CD4-positive, alpha-beta T cell treated with Interleukin-15 for 4 hours (primary cell): ENCODE results near the gene NCOR1.
"Not testable (repeated sequence)": the region's sequence is repeated elsewhere in the genome, so short reads cannot be mapped to it uniquely, and the experiment has no call there.

Source experiments
- DNase-seq: peaks from one replicate; pipeline ENCODE4 v3.0.0-alpha.2; 2020; ENCODE audit warnings: low spot score

The NCOR1 gene

DNA sequence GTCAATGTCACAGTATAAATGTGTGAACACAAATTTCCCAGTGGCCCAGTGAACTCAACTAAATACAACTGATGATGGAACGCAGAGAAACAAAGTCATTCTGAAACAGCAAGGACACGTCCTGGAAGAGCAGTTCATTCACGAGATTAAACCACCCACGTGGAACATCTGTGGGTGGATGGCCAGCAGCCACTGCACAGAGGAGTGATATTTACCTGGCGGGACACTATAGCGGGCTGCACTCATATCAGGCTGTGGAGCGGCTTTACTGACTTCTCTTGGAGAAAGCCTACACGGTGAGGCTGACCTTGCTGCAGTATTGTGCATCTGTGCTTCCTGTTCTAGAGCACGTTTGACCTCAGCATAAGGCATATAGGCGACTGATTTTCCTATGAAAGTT lies 128.4 kb downstream of the NCOR1 start:
- no peak for DNase-seq

DNA sequence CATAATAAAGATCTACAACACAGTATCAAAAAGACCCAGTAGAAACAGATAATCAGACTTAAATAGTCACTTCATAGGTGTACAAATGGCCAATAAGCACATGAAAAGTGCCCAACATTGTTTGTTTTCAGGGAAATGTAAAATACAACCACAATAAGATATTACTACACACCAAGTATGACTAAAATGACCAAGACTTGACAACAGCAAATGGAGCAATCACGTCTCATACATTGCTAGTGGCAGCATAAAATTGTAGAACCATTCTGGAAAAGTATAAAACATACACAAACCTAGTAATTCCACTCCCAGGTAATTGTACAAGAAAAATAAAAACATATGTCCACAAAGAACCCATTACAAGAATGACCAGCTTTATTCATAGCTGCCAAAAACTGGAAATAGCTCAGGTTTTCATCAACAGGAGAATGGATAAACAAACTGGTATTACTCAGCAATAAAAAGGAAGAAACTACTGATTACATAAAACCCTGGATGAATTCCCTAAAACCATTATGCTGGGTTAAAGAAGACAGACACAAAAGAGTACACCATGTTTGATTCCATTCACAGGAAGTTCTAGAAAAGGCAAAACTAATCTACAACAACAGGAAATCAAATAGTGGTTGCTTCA lies 130.2 kb downstream of the NCOR1 start:
- DNase-seq: no peak

- DNase-seq: no peak
These were observed 132.1 kb downstream of the NCOR1 start for GRCh38 chr17:16083223-16083622.

- no peak for DNase-seq
These were observed 133.7 kb downstream of the NCOR1 start for GRCh38 chr17:16081507-16082087.

- DNase-seq: no peak
These were observed 135.0 kb downstream of the NCOR1 start for GRCh38 chr17:16080366-16080765.

DNA sequence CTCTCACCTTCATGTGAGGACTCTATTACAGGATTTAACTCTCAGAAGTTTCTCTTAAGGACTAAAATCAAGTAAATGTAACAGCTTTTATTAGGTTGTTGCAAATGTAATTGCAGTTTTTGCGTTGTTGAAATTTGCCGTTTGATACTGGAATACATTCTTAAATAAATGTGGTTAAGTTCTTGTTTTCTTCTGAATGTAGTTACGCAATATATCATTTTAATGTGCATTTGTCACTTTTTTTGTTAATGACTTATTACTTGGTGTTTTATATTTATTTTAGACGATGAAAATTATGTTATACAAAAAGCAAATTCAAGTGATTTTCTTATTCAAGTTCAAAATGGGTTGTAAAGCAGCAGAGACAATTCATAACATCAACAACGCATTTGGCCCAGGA lies 139.4 kb downstream of the NCOR1 start:
- DNase-seq: no peak

DNA sequence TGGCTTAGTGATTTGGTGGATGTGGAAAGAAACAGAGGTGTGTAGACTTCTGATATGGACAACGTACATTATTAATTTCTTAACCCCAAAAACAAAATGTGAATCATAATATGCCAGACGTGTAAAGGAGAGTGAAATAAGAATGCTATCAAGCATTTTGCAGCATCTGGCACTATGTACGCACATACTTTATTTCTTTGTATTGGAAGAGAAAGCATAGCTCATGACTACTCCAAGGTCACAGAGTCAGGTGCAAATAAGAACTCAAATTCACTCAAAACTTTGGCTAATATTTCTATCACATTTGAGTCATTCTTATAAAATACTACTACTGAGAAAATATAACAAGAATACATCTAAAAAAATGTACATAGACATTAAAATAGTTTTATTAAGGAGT lies 140.9 kb downstream of the NCOR1 start:
- no peak for DNase-seq

GRCh38 chr17:16073845-16074244 lies 141.5 kb downstream of the NCOR1 start:
- no peak for DNase-seq

DNA sequence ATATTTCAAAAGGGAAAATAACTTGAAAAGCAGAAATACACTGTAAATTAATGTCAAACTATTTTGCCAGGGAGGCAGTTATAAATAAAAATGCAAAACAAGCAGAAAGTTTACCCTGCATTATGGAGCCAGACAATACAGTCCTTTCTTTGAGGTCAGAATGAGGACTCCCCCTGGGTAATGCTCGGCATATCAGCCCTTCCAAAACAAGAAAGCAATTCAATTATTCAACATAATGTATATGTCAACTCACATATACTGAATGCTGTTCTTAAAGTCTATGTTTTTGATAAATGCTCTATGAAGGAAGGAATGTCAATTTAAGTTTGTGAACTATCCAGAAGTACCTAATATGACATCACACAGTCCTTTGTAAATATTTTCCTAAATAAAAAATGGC lies 143.3 kb downstream of the NCOR1 start:
- no peak for DNase-seq

DNA sequence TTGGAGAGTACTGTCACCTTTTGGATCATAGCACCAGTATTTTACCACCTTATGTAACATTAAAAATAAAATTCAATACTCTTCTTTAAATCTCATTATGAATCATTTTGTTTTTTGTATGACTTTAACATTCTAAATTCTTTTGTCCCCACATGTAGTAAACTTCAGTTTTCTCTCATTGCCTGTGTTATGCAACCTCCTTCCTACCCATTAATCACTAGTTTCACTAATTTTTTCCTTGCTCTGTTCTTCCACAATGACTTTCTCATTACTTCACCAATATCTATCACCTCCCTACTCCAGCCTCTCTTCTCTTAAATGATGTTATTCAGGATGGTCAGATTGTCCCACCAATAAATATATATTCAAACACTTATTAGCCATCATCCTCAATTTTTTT lies 147.0 kb downstream of the NCOR1 start:
- DNase-seq: no peak

GRCh38 chr17:16066125-16066524 lies 149.2 kb downstream of the NCOR1 start:
- DNase-seq: no peak

DNA sequence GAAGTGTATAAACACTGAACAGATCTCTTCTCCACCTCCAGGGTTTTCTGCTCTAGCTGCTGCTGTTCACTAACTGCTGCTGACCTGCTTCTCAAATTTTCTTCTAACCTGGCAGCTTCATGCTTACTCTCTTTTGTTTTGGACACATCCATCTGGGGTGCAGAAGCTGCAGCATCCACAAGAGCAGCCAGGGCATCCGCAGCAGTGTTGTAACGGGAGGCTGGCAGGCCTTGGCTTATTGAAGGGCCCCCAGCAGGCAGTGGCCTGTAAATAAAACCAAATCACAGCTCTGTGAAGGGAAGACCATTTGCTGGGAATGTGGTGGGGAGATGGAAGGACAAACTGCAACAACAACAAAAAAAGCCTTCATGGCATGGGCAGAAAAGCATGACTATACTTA lies 153.7 kb downstream of the NCOR1 start:
- DNase-seq: no peak

DNA sequence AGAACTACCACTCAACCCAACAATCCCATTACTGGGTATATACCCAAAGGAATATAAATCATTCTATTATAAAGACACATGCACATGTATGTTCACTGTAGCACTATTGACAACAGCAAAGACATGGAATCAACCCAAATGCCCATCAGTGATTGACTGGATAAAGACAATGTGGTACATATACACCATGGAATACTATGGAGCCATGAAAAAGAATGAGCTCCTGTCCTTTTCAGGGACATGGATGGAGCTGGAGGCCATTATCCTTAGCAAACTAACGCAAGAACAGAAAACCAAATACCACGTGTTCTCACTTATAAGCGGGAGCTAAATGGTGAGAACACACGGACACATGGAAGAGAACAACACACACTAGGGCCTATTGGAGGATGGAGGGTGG lies 160.2 kb downstream of the NCOR1 start:
- not testable (repeated sequence) for DNase-seq

GRCh38 chr17:16052486-16052885 lies 162.8 kb downstream of the NCOR1 start:
- DNase-seq: no peak

- no peak for DNase-seq
These were observed 164.5 kb downstream of the NCOR1 start for GRCh38 chr17:16050844-16051243.

- DNase-seq: no peak
These were observed 166.4 kb downstream of the NCOR1 start for GRCh38 chr17:16048811-16049449.

DNA sequence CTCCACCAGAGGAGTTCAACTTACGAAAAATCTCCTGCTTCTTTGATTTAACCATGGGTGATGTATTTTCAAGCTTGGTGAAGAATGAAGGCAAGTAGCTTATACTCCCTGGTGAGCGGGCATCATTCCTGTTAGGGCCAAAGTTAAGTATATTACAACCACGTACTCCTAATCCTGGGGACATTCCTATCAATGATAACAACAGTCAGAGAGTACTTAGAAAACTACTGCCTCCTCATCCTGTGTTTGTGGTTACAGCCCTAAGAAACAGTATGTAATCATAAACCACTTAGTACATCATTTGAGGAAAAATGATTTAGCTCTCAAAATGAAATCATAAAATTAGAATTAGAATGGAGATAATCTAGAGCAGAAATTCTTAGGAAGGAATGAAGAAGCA lies 168.4 kb downstream of the NCOR1 start:
- DNase-seq: no peak

GRCh38 chr17:16044487-16044886 lies 170.8 kb downstream of the NCOR1 start:
- DNase-seq: no peak

- DNase-seq: no peak
These were observed 174.6 kb downstream of the NCOR1 start for GRCh38 chr17:16040710-16041251.

DNA sequence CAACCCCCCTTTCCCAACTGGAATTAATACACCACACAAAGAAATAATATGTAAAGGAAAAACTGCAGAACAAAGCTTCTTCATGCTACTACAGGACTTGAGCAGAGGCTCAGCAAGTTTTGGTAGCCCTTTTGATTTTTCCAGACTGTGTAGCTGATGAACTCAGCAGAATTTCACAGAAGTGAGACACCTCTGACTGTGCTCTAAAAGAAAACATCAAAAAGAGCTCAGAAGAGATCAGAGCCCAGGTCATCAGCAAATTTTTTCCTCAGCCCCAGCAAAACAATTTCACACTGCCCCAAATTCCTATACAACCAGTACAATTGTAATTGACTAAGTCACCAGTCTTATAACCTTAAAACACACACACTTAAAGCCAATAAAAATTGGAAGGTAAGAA lies 177.7 kb downstream of the NCOR1 start:
- no peak for DNase-seq

DNA sequence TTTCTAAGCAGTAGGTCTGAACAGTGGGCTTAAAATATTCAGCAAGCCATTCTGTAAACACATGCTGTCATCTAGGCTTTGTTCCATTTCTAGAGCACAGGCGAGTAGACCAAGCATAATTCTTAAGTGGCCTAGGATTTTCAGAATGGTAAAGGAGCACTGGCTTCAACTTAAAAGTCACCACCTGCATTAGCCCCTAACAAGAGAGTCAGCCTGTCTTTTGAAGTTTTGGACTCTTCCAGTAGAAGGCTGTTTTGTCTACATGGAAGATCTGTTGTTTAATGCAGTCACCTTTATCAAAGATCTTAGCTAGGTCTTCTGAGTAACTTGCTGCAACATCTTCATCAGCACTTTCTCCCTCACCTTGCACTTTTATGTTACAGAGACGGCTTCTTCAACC lies 179.1 kb downstream of the NCOR1 start:
- DNase-seq: no peak

DNA sequence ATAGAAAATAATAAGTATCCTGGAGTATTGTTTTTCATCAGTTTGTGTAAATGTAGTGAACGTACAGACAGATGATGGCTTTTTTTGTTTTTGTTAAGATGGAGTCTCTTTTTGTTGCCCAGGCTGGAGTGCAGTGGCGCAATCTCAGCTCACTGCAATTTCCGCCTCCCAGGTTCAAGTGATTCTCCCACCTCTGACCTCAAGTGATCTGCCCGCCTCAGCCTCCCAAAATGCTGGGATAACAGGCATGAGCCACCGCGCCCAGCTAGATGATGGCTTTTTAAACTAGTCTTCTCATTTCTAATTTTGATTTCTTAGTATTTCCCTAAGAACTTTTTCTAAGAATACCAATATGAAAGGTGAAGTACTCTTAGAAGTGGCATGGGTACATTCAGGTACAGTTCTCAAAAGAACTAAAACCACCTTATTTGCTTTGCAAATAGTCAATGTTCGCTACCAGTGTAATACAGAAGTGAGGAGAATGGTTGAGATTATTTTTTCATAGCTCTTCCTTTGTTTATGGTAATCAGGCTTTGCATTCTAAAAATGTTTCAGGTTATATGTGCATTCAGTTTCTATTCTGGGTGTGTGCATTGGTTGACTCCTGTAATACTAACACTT lies 181.5 kb downstream of the NCOR1 start:
- DNase-seq: no peak
